Panc1 (cell line): ENCODE measurements around the gene CCDC174. TPM values are rescaled to one million over a fixed set of nuclear protein-coding genes. Genes with fewer than 3 reads are reported as not detected.

Experiments
- ATAC-seq: fragments of 200-7000 bp; cut with Tn5 transposase; 2 replicates; pipeline ENCODE4 v1.9.1; 2020; ENCODE audit warnings: mild to moderate bottlenecking, moderate library complexity
- BruUV-seq: library from RNA; stranded (reverse); fragments of 400-500 nt; replicated peaks from 2 replicates; lab custom pipeline; 2021; lab: Mats Ljungman, UMichigan
- CTCF ChIA-PET: fragments of 300-600 bp; sonication (Branson Sonifier 250); formaldehyde crosslinking; loops from one replicate; lab custom pipeline; 2022; ENCODE audit warnings: antibody characterized with exemption; lab: Charles Lee
- POLR2A ChIA-PET: fragments of 300-600 bp; sonication (Branson Sonifier 250); formaldehyde crosslinking; loops from one replicate; lab custom pipeline; 2022; ENCODE audit warnings: antibody characterized with exemption; lab: Charles Lee
- DNase-seq: peaks from one replicate; pipeline ENCODE4 v3.0.0-alpha.2; 2010; ENCODE audit warnings: low read depth, low spot score
- H3K27ac ChIP-seq: 2 replicates; pipeline ENCODE4 v1.5.1; 2011; ENCODE audit warnings: mild to moderate bottlenecking, low read length, inconsistent platforms
- H3K27me3 ChIP-seq: fragments of 200-500 bp; sonication (Bioruptor generic); 2 replicates; pipeline ENCODE4 v1.6.0; 2014; ENCODE audit warnings: low read length, inconsistent platforms; ENCODE audit not compliant: control insufficient read depth, insufficient read depth
- H3K36me3 ChIP-seq: fragments of 200-500 bp; sonication (Bioruptor generic); 2 replicates; pipeline ENCODE4 v1.5.1; 2014; ENCODE audit warnings: inconsistent platforms, mild to moderate bottlenecking, low read length, moderate library complexity; ENCODE audit not compliant: control insufficient read depth, insufficient read depth
- H3K4me1 ChIP-seq: 2 replicates; pipeline ENCODE4 v1.5.1; 2011; ENCODE audit warnings: inconsistent platforms, mild to moderate bottlenecking, low read length, moderate library complexity; ENCODE audit not compliant: control insufficient read depth, insufficient read depth
- H3K4me3 ChIP-seq, 2 experiments: 2 replicates each; pipeline ENCODE4 v1.5.1; 2011 to 2012; ENCODE audit warnings: low read depth in 2 of 2, low read length in 2 of 2, mild to moderate bottlenecking in 2 of 2, inconsistent platforms in 1 of 2, moderate library complexity in 1 of 2
- H3K9me3 ChIP-seq: fragments of 200-500 bp; sonication (Bioruptor generic); 2 replicates; pipeline ENCODE4 v1.5.1; 2014; ENCODE audit warnings: low read depth, mild to moderate bottlenecking, inconsistent platforms, low read length, moderate library complexity; ENCODE audit not compliant: control insufficient read depth, insufficient read depth
- POLR2AphosphoS5 ChIP-seq: IDR thresholded peaks from 2 replicates; pipeline ENCODE4 v1.6.1; 2012; ENCODE audit warnings: mild to moderate bottlenecking, low read depth, low read length, moderate library complexity
- SIN3A ChIP-seq: IDR thresholded peaks from 2 replicates; pipeline ENCODE4 v1.6.1; 2012; ENCODE audit warnings: low read depth, mild to moderate bottlenecking, low read length, moderate library complexity, borderline replicate concordance; ENCODE audit not compliant: insufficient read depth
- TCF7L2 ChIP-seq: IDR thresholded peaks from 2 replicates; pipeline ENCODE4 v1.6.1; 2011; ENCODE audit warnings: mild to moderate bottlenecking, low read depth, low read length, inconsistent platforms
- in situ Hi-C: cut with HindIII; loops from 2 replicates; pipeline ENCODE4 v1.10.0; 2016; ENCODE audit warnings: low sequenced_read_pairs, low pct_unique_long_range_greater_than_20kb
- intact Hi-C: fragments of 100-400 bp; cut with micrococcal nuclease; formaldehyde crosslinking; loops from one replicate; pipeline ENCODE4 v1.10.0; 2022; ENCODE audit not compliant: unreplicated experiment
- total RNA-seq: library from RNA; stranded (reverse); gene quantifications from one replicate; pipeline ENCODE4 v1.2.1, GENCODE V29; 2021; ENCODE audit not compliant: unreplicated experiment
- TF ChIP-seq, protein P1 (sequence below), 2 experiments: IDR thresholded peaks; 2 replicates each; pipeline ENCODE4 v1.6.1; 2011 to 2012; ENCODE audit warnings: low read depth in 2 of 2, control low read depth in 1 of 2, low read length in 1 of 2, mild to moderate bottlenecking in 1 of 2, moderate library complexity in 1 of 2; ENCODE audit not compliant: insufficient read depth in 1 of 2
- TF ChIP-seq, protein P2 (sequence below): fragments of 450-650 bp; IDR thresholded peaks from 2 replicates; pipeline ENCODE4 v1.5.1; 2017; ENCODE audit warnings: mild to moderate bottlenecking

The CCDC174 gene
- total RNA-seq, 1 experiment from 2014 or later, result 10.6 TPM

DNA sequence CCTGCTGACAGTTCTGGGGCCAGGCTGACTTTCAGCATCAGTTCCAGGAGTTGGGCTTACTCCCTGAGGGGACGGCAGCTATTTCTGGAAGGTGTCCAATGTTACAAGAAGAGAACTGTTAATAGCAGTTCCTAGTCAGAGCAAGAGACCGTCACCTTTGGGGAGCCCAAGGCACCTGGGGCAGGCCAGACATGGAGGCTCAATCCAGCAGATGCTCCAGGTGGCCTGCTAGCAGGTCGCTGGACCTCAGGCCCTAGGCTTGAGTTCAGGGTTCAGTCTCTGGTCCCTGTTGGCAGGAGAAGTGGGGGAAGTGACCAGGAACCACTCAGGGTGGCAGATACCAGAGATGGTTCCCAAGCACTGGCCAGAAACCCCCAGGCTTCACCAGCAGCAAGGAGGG, 49.3 kb downstream of the CCDC174 start:
- H3K27ac ChIP-seq, result no peak overlapping the region
- no peak overlapping the region for H3K4me3 ChIP-seq
- H3K9me3 ChIP-seq, result no peaks in the 10 kb centered on the region
- TF ChIP-seq, protein P1, sequence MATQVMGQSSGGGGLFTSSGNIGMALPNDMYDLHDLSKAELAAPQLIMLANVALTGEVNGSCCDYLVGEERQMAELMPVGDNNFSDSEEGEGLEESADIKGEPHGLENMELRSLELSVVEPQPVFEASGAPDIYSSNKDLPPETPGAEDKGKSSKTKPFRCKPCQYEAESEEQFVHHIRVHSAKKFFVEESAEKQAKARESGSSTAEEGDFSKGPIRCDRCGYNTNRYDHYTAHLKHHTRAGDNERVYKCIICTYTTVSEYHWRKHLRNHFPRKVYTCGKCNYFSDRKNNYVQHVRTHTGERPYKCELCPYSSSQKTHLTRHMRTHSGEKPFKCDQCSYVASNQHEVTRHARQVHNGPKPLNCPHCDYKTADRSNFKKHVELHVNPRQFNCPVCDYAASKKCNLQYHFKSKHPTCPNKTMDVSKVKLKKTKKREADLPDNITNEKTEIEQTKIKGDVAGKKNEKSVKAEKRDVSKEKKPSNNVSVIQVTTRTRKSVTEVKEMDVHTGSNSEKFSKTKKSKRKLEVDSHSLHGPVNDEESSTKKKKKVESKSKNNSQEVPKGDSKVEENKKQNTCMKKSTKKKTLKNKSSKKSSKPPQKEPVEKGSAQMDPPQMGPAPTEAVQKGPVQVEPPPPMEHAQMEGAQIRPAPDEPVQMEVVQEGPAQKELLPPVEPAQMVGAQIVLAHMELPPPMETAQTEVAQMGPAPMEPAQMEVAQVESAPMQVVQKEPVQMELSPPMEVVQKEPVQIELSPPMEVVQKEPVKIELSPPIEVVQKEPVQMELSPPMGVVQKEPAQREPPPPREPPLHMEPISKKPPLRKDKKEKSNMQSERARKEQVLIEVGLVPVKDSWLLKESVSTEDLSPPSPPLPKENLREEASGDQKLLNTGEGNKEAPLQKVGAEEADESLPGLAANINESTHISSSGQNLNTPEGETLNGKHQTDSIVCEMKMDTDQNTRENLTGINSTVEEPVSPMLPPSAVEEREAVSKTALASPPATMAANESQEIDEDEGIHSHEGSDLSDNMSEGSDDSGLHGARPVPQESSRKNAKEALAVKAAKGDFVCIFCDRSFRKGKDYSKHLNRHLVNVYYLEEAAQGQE (IDR thresholded peaks at IDR 0.05; ENCODE audit: insufficient read depth in 1 of 2, low read depth in 2 of 2, low read length in 1 of 2), result no peak
- TF ChIP-seq SIN3A, result no peak
- no peak for TF ChIP-seq TCF7L2
- TF ChIP-seq, protein P2, sequence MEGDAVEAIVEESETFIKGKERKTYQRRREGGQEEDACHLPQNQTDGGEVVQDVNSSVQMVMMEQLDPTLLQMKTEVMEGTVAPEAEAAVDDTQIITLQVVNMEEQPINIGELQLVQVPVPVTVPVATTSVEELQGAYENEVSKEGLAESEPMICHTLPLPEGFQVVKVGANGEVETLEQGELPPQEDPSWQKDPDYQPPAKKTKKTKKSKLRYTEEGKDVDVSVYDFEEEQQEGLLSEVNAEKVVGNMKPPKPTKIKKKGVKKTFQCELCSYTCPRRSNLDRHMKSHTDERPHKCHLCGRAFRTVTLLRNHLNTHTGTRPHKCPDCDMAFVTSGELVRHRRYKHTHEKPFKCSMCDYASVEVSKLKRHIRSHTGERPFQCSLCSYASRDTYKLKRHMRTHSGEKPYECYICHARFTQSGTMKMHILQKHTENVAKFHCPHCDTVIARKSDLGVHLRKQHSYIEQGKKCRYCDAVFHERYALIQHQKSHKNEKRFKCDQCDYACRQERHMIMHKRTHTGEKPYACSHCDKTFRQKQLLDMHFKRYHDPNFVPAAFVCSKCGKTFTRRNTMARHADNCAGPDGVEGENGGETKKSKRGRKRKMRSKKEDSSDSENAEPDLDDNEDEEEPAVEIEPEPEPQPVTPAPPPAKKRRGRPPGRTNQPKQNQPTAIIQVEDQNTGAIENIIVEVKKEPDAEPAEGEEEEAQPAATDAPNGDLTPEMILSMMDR, result no peak
- no peak for TF ChIP-seq POLR2AphosphoS5
- H3K27me3 ChIP-seq, result no peaks in the 10 kb centered on the region
- POLR2A ChIA-PET, result no interaction called here
- H3K36me3 ChIP-seq, result no peaks in the 10 kb centered on the region
- in situ Hi-C loops, result no loop called here
- no peaks in the 10 kb centered on the region for H3K4me1 ChIP-seq
- CTCF ChIA-PET, result no interaction called here
- intact Hi-C loops, result no loop called here
- BruUV-seq, result no TSS peak
- DNase-seq (no peak), ATAC-seq (no peak)

DNA sequence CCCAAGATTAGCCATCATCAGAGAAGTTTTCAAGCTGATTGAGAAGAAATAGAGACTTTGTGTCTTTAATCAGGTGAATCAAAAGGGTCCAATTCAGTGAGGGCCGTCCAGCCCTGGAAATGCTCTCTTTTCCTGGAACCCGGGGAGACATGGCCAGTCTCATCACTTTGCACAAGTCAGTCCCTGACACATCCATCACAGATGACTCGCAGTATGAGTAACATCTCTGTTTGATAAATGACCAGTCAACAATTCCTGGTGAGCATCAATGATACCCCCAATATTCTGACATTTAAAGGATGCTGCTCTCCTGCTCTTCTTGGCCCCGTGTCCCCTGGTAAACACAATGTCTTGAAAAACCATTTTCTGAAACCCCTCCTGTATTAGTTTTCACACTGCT, 50.1 kb downstream of the CCDC174 start:
- Histone ChIP-seq H3K27me3 (no peaks in the 10 kb centered on the region), H3K4me1 (no peaks in the 10 kb centered on the region), H3K27ac (no peak overlapping the region), H3K36me3 (no peaks in the 10 kb centered on the region), H3K4me3 (no peak overlapping the region), H3K9me3 (no peaks in the 10 kb centered on the region)
- in situ Hi-C loops (no loop called here), intact Hi-C loops (no loop called here)
- ChIA-PET POLR2A (no interaction called here), CTCF (no interaction called here)
- no peak for TF ChIP-seq SIN3A
- TF ChIP-seq, protein P2, result no peak
- TF ChIP-seq, protein P1 (IDR thresholded peaks at IDR 0.05; ENCODE audit: insufficient read depth in 1 of 2, low read depth in 2 of 2, low read length in 1 of 2), result no peak
- TF ChIP-seq TCF7L2, result no peak
- no peak for TF ChIP-seq POLR2AphosphoS5
- BruUV-seq, result no TSS peak
- no peak for DNase-seq
- ATAC-seq, result no peak
